22Rv1 (cell line): ENCODE measurements around the gene TRIM69.
"Not testable (repeated sequence)": the region's sequence is repeated elsewhere in the genome, so short reads cannot be mapped to it uniquely, and the experiment has no call there.

ENCODE experiments used
- H3K27ac ChIP-seq: fragments of 450-650 bp; 2 replicates; pipeline ENCODE4 v1.5.1; 2017
- ZFX ChIP-seq: fragments of 450-650 bp; IDR thresholded peaks from 2 replicates; pipeline ENCODE4 v1.6.1; 2017; ENCODE audit warnings: antibody characterized with exemption, borderline replicate concordance
- TF ChIP-seq, protein P1 (sequence below): fragments of 450-650 bp; IDR thresholded peaks from 2 replicates; pipeline ENCODE4 v1.5.1; 2017; ENCODE audit warnings: mild to moderate bottlenecking

Gene TRIM69

DNA sequence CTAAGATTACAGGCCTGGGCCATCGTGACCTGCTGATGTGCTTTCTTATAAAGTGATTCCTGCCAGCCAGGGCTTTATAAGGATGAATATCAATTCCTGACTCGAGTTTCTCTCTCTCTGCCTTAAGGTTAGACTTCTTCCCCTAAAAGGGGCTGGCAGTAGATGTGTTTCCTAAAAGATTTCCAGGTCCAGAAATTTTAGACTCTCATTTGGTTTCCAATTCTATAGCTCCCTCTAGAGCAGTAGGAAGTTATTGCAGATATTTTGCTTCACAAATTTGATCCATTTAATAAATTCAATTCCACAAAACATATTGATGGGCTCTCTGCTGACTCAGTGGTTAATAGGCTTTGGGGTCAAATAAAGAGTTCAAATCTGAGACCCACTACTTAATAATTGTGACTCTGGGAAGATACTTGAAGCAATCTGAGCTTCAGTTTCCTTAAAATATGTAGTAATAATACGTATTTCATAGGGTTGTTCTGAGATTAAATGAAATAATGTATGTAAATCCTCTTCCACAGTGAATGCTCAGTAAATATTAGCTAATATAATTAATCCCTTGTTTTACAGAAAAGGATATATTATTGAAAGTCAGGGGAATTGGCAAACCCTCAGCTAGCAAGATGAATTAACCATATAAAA is 2.1 kb downstream of the TRIM69 start:
- TF ChIP-seq, protein P1, sequence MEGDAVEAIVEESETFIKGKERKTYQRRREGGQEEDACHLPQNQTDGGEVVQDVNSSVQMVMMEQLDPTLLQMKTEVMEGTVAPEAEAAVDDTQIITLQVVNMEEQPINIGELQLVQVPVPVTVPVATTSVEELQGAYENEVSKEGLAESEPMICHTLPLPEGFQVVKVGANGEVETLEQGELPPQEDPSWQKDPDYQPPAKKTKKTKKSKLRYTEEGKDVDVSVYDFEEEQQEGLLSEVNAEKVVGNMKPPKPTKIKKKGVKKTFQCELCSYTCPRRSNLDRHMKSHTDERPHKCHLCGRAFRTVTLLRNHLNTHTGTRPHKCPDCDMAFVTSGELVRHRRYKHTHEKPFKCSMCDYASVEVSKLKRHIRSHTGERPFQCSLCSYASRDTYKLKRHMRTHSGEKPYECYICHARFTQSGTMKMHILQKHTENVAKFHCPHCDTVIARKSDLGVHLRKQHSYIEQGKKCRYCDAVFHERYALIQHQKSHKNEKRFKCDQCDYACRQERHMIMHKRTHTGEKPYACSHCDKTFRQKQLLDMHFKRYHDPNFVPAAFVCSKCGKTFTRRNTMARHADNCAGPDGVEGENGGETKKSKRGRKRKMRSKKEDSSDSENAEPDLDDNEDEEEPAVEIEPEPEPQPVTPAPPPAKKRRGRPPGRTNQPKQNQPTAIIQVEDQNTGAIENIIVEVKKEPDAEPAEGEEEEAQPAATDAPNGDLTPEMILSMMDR = peak; percentile 77
- no peak for TF ChIP-seq ZFX

DNA sequence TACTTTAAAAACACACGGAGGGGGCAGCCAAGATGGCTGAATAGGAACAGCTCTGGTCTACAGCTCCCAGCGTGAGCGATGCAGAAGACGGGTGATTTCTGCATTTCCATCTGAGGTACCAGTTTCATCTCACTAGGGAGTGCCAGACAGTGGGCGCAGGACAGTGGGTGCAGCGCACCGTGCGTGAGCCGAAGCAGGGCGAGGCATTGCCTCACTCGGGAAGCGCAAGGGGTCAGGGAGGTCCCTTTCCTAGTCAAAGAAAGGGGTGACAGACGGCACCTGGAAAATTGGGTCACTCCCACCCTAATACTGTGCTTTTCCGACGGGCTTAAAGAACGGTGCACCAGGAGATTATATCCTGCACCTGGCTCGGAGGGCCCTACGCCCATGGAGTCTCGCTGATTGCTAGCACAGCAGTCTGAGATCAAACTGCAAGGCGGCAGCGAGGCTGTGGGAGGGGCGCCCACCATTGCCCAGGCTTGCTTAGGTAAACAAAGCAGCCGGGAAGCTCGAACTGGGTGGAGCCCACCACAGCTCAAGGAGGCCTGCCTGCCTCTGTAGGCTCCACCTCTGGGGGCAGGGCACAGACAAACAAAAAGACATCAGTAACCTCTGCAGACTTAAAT is 3.0 kb downstream of the TRIM69 start:
- not testable (repeated sequence) for H3K27ac ChIP-seq

More for the DNA sequence above, 2.1 kb downstream of the TRIM69 start:
- no peak overlapping the region for H3K27ac ChIP-seq

DNA sequence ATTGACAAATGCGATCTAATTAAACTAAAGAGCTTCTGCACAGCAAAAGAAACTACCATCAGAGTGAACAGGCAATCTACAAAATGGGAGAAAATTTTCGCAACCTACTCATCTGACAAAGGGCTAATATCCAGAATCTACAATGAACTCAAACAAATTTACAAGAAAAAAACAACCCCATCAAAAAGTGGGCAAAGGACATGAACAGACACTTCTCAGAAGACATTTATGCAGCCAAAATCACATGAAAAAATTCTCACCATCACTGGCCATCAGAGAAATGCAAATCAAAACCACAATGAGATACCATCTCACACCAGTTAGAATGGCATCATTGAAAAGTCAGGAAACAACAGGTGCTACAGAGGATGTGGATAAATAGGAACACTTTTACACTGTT is 7.1 kb downstream of the TRIM69 start:
- H3K27ac ChIP-seq = not testable (repeated sequence)

DNA sequence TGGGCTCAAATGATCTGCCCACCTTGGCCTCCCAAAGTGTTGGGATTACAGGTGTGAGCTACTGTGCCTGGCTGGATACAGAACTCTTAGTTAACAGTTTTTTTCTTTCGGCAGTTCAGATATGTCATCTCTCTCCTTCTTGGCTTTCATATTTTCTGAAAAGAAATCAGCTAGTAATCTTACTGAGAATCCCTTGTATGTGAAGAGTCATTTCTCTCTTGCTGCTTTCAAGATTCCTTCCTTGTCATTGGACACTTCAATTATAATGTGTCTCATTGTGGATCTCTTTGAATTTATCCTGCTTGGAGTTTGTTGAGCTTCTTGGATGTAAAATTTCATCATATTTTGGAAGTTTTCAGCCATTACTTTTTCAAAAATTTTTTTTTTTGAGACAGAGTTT is 17.0 kb downstream of the TRIM69 start:
- no peak for TF ChIP-seq ZFX
- TF ChIP-seq, protein P1 = no peak
- no peak overlapping the region for H3K27ac ChIP-seq

DNA sequence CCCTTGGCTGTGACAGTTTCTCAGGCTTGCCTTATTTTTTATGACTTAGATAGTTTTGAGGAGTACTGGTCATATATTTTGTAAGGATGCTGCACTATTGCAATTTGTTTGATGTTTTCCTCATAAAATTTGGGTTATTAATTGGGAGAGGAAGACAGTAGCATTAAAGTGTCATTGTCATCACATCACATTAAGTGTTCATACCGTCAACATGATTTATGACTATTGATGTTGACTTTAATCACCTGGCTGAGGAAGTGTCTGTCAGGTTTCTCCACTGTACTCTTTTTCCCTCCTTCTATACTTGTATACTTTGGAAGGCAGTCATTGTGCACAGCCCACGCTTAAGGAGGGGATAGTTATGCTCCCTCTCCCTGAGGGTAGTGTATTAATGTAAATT is 26.9 kb downstream of the TRIM69 start:
- no peak overlapping the region for H3K27ac ChIP-seq
- TF ChIP-seq ZFX = no peak
- TF ChIP-seq, protein P1 = no peak

DNA sequence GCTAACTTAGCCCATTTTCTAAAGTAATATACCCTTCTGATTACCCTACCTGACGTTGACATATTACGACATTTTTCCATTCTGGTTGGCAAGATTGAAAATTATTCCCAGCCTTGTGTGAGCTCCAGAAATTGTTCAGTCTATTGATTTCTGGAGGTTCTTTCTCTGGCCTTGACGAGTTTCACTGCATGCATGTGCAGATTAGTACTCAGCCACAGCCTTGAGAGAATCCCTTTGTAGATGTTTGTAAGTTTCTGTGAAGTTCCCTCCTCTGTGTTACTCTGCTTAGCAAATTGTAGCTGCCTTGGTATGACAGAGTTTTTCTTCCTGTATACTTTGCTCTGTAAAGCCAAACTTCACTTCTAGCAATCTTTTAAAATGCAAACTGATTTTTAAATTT is 27.5 kb downstream of the TRIM69 start:
- H3K27ac ChIP-seq = no peak overlapping the region
- TF ChIP-seq, protein P1 = no peak
- no peak for TF ChIP-seq ZFX

DNA sequence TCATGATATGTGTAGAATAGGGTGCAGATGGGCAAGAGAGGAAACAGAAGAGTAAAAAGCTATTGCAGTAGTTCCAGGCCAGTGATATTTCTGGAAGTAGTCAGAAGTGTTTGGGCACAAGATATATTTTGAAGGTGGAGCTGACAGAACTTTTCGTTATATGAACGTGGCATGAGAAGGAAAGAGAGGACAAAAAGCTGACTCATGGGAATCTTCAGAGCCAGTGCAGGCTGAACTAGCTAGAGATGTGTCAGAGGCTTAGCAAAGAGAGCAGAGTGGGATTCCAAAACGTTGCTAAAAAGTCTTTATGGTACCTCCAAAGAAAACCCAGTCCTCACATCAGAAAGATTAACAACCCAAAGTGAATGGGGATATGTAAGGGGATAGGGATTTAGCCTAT is 28.7 kb downstream of the TRIM69 start:
- TF ChIP-seq, protein P1 = no peak
- no peak for TF ChIP-seq ZFX

DNA sequence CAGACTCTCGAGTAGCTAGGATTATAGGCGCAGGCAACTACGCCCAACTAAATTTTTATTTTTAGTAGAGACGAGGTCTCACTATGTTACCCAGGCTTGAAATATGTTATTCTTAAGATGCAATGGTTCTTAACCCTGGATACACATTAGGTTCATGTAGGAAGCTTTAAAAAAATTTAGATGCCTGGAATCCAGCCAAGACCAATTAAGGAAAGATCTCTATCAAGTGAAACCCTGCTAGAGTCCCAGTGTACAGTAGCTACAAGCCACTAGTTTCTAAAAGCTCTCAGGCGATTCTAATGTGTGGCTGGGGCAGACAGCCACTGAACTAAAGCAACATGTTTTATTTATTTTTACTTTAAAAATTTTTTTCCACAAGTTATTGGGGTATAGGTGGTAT is 33.2 kb downstream of the TRIM69 start:
- TF ChIP-seq, protein P1 = no peak
- TF ChIP-seq ZFX = no peak
- H3K27ac ChIP-seq = no peak overlapping the region

More for the DNA sequence above, 28.7 kb downstream of the TRIM69 start:
- H3K27ac ChIP-seq = no peak overlapping the region

DNA sequence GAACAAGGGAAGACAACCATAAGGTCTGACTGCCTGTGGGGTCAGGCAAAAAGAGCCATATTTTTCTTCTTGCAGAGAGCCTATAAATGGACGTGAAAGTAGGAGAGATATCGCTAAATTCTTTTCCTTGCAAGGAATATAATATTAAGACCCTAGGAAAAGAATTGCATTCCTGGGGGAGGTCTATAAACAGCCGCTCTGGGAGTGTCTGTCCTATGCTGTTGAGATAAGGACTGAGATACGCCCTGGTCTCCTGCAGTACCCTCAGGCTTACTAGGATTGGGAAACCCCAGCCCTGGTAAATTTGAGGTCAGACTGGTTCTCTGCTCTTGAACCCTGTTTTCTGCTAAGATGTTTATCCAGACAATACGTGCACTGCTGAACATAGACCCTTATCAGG is 34.4 kb downstream of the TRIM69 start:
- H3K27ac ChIP-seq = not testable (repeated sequence)
